SH-SY5Y (cell line): ENCODE measurements around the gene ABHD12.

ENCODE experiments used
- GATA2 ChIP-seq: IDR thresholded peaks from 2 replicates; pipeline ENCODE4 v1.6.1; 2011; ENCODE audit warnings: mild to moderate bottlenecking, low read depth, low read length
- GATA3 ChIP-seq: IDR thresholded peaks from 2 replicates; pipeline ENCODE4 v1.6.1; 2011; ENCODE audit warnings: low read depth, mild to moderate bottlenecking, low read length, moderate library complexity

GRCh38 chr20:25389401-25389857 is 1.2 kb downstream of the ABHD12 start:
- TF ChIP-seq GATA3 (no peak), GATA2 (no peak)
